Measurements from ENCODE around the gene PLEKHA5.

DNA sequence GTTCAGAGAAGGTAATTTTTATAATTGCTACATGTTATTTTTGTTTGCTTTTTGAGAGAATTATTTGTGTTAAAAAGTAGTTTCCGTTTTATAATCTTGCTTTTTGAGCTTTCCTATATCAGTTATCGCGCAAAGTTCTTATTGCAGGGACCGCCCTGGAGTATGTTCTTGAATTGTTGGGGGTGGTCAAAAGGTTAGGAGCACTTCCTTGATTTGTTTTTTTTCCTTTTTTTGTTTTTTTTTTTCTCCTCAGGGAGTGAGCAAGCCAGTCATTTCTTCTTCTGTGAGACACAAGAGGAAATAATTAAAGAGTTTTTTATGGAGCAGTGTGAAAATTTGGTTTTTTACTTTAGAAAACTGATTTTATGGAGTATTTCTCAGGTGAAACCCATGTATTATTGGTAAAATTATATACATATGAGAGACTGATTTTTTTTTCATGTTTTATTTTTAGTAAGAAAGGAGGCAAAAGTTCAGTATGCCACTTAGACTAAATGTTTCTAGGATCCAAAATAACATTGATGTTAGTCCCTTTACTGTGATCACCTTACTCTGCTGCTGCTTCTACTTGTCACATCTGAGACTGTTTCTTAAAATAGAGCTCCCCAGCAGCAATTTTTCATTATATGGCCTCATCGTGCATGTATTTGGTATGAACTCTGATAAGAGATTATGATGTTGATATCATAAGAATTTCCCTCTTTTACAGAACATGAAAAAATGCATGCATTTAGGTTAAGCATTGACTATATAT is 26.6 kb downstream of the PLEKHA5 start:
- TF ChIP-seq, protein P1, sequence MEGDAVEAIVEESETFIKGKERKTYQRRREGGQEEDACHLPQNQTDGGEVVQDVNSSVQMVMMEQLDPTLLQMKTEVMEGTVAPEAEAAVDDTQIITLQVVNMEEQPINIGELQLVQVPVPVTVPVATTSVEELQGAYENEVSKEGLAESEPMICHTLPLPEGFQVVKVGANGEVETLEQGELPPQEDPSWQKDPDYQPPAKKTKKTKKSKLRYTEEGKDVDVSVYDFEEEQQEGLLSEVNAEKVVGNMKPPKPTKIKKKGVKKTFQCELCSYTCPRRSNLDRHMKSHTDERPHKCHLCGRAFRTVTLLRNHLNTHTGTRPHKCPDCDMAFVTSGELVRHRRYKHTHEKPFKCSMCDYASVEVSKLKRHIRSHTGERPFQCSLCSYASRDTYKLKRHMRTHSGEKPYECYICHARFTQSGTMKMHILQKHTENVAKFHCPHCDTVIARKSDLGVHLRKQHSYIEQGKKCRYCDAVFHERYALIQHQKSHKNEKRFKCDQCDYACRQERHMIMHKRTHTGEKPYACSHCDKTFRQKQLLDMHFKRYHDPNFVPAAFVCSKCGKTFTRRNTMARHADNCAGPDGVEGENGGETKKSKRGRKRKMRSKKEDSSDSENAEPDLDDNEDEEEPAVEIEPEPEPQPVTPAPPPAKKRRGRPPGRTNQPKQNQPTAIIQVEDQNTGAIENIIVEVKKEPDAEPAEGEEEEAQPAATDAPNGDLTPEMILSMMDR (IDR thresholded peaks at IDR 0.05): no peak
- TF ChIP-seq POLR2A (IDR thresholded peaks at IDR 0.05): no peak
